Esophagus squamous epithelium (tissue), 5 donors: ENCODE data around the gene KSR2. TPM values are rescaled to one million over a fixed set of nuclear protein-coding genes. Genes with fewer than 3 reads are reported as not detected.

ENCODE experiments used
- DNase-seq: peaks from one replicate; lab custom pipeline; 2025; lab: John Stamatoyannopoulos, UW
- H3K27ac ChIP-seq, 4 donors: fragments of 200-600 bp; sonication (generic); one replicate each; pipeline ENCODE4 v1.5.1; 2016 to 2019; ENCODE audit warnings: mild to moderate bottlenecking in 1 of 4
- H3K27me3 ChIP-seq, 4 donors: fragments of 200-600 bp; sonication (generic); 1 replicate in 3 of 4; 2 replicates in 1 of 4; pipeline versions ENCODE4 v1.5.1 to v1.6.0; 2017 to 2021; ENCODE audit warnings: antibody characterized with exemption in 1 of 4
- H3K36me3 ChIP-seq, 3 donors: fragments of 200-600 bp; sonication (generic); one replicate each; pipeline ENCODE4 v1.5.1; 2016 to 2019
- H3K4me1 ChIP-seq, 3 donors: fragments of 200-600 bp; sonication (generic); one replicate each; pipeline ENCODE4 v1.5.1; 2017 to 2019
- H3K4me3 ChIP-seq, 4 donors: fragments of 200-600 bp; sonication (generic); 1 replicate in 3 of 4; 2 replicates in 1 of 4; pipeline ENCODE4 v1.5.1; 2016 to 2019; ENCODE audit warnings: mild to moderate bottlenecking in 2 of 4, moderate library complexity in 1 of 4
- H3K9me3 ChIP-seq, 3 donors: fragments of 200-600 bp; sonication (generic); one replicate each; pipeline ENCODE4 v1.5.1; 2016 to 2019
- POLR2A ChIP-seq, 4 donors: fragments of 450-650 bp; IDR thresholded peaks; one replicate each; pipeline ENCODE4 v1.6.1; 2017; ENCODE audit warnings: antibody characterized with exemption in 4 of 4, mild to moderate bottlenecking in 4 of 4, moderate library complexity in 3 of 4
- WGBS, 2 donors: methylation state at CpG; one replicate each; pipeline ENCODE4 v1.1.5; 2018; 5-methylcytosine and 5-hydroxymethylcytosine counted together
- intact Hi-C: fragments of 100-400 bp; cut with DNase I; formaldehyde crosslinking; loops from one replicate; pipeline ENCODE4 v1.15.0; 2022
- total RNA-seq, 4 donors: library from RNA; depleted of rRNA; stranded (reverse); fragments of >200 nt; gene quantifications; one replicate each; pipeline ENCODE4 v1.1.0, GENCODE V29; 2016
- TF ChIP-seq, protein P1 (sequence below), 6 experiments: fragments of 450-650 bp in 4 of 6; fragments of 200-600 bp in 2 of 6; sonication (generic) in 2 of 6; IDR thresholded peaks; one replicate each; pipeline ENCODE4 v1.5.1; 2016 to 2019; ENCODE audit warnings: antibody characterized with exemption in 6 of 6, mild to moderate bottlenecking in 4 of 6, moderate library complexity in 4 of 6
- donor health status: DM: yes; HTN: yes; CAD: no.

Gene KSR2
- total RNA-seq, 4 donors from 2014 or later, result under 0.01 to 0.13 (median 0.03) TPM

- H3K9me3 ChIP-seq, result peaks cover 0 to 5% (median 0%) of the 10 kb centered on the region in 3 donors
- WGBS, 2 donors, result 84 to 93% methylated on average over 2 of the region's 2 CpGs
Measured at GRCh38 chr12:117842220-117842619, 126.6 kb downstream of the KSR2 start.

GRCh38 chr12:117837737-117838050, 131.1 kb downstream of the KSR2 start:
- no peak overlapping the region for H3K27ac ChIP-seq
- intact Hi-C loops, result loop anchor here (5.0 to 10.0 kb wide), 3 partner anchors 243 to 625 kb away; no protein-coding TSS in a partner anchor
- 45 to 55% methylated on average over 3 of the region's 3 CpGs for WGBS, 2 donors
- H3K4me1 ChIP-seq, result peaks cover 0 to 4% (median 0%) of the 10 kb centered on the region in 3 donors
- H3K27me3 ChIP-seq, result peaks cover 0 to 68% (median 0%) of the 10 kb centered on the region in 4 donors
- DNase-seq, result no peak
- no peak for TF ChIP-seq POLR2A (IDR thresholded peaks at IDR 0.05)
- TF ChIP-seq, protein P1, sequence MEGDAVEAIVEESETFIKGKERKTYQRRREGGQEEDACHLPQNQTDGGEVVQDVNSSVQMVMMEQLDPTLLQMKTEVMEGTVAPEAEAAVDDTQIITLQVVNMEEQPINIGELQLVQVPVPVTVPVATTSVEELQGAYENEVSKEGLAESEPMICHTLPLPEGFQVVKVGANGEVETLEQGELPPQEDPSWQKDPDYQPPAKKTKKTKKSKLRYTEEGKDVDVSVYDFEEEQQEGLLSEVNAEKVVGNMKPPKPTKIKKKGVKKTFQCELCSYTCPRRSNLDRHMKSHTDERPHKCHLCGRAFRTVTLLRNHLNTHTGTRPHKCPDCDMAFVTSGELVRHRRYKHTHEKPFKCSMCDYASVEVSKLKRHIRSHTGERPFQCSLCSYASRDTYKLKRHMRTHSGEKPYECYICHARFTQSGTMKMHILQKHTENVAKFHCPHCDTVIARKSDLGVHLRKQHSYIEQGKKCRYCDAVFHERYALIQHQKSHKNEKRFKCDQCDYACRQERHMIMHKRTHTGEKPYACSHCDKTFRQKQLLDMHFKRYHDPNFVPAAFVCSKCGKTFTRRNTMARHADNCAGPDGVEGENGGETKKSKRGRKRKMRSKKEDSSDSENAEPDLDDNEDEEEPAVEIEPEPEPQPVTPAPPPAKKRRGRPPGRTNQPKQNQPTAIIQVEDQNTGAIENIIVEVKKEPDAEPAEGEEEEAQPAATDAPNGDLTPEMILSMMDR (IDR thresholded peaks at IDR 0.05), result no peak
- no peak overlapping the region for H3K4me3 ChIP-seq
- H3K9me3 ChIP-seq, result no peaks in the 10 kb centered on the region
- no peaks in the 10 kb centered on the region for H3K36me3 ChIP-seq

More at GRCh38 chr12:117842220-117842619, 126.6 kb downstream of the KSR2 start:
- intact Hi-C loops, result no loop called here
- no peaks in the 10 kb centered on the region for H3K4me1 ChIP-seq
- H3K36me3 ChIP-seq, result no peaks in the 10 kb centered on the region
- H3K27me3 ChIP-seq, result peaks cover 0 to 76% (median 0%) of the 10 kb centered on the region in 4 donors
- DNase-seq, result no peak
- no peak for TF ChIP-seq POLR2A (IDR thresholded peaks at IDR 0.05)
- TF ChIP-seq, protein P1 (IDR thresholded peaks at IDR 0.05), result no peak
- no peak overlapping the region for H3K27ac ChIP-seq
- no peak overlapping the region for H3K4me3 ChIP-seq

DNA sequence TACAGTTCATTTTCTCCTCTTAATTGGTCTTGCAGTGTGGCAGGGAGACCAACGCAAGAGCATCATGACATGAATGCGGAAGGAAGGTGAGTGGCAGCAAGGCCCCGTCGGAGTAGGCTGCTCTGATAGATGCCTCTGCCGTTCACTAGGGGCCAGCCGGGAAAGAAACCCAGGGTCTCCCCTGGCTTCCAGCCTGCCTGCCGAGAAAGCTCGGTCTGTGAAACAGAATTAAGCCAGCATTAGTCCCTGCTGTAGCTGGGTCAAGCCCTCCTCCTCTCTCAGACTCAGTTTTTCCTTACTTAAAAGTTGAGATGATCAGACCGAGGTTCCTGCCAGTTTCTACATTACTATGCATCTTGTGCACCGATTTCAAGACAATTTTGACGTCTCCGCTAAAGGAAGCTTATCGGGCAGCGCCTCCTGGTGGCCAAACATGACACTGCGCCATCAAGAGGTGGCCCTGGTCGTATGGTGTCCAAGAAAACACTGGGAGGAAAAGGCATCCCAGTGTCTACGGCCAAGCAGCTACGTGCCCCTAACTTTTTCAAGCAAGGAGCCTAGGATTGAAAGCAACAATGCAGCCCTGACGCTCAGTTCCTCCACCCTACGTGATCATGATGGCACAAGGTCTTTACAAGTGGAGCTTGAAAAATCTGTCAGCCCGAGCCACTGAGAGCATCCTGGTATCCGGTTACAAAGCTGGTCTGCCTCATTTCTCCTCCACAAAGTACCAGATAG, 131.6 kb downstream of the KSR2 start:
- H3K4me3 ChIP-seq, result peak overlapping the region in 1 of 4 donors; percentile 15
- TF ChIP-seq POLR2A (IDR thresholded peaks at IDR 0.05), result no peak
- TF ChIP-seq, protein P1 (IDR thresholded peaks at IDR 0.05), result peak; percentile 82 to 96 (median 92)
- no peak overlapping the region for H3K27ac ChIP-seq
- H3K36me3 ChIP-seq, result no peaks in the 10 kb centered on the region
- peaks cover 0 to 63% (median 0%) of the 10 kb centered on the region in 4 donors for H3K27me3 ChIP-seq
- H3K9me3 ChIP-seq, result no peaks in the 10 kb centered on the region
- peaks cover 0 to 4% (median 0%) of the 10 kb centered on the region in 3 donors for H3K4me1 ChIP-seq
- DNase-seq, result no peak
- 7 to 19% methylated on average over 10 of the region's 22 CpGs for WGBS, 2 donors
- intact Hi-C loops, result loop anchor here (5.0 to 10.0 kb wide), 3 partner anchors 242 to 625 kb away; no protein-coding TSS in a partner anchor

- 81 to 83% methylated on average over 7 to 9 of the region's 9 CpGs for WGBS, 2 donors
- Histone ChIP-seq H3K4me3 (no peak overlapping the region), H3K27me3 (peaks cover 0 to 56% (median 0%) of the 10 kb centered on the region in 4 donors), H3K4me1 (peaks cover 0 to 4% (median 0%) of the 10 kb centered on the region in 3 donors), H3K27ac (no peak overlapping the region), H3K9me3 (no peaks in the 10 kb centered on the region), H3K36me3 (no peaks in the 10 kb centered on the region)
- intact Hi-C loops, result loop anchor here (5.0 to 10.0 kb wide), 3 partner anchors 242 to 624 kb away; no protein-coding TSS in a partner anchor
- DNase-seq, result no peak
- TF ChIP-seq, protein P1 (IDR thresholded peaks at IDR 0.05), result no peak
- no peak for TF ChIP-seq POLR2A (IDR thresholded peaks at IDR 0.05)
Measured at GRCh38 chr12:117836476-117836875, 132.3 kb downstream of the KSR2 start.

DNA sequence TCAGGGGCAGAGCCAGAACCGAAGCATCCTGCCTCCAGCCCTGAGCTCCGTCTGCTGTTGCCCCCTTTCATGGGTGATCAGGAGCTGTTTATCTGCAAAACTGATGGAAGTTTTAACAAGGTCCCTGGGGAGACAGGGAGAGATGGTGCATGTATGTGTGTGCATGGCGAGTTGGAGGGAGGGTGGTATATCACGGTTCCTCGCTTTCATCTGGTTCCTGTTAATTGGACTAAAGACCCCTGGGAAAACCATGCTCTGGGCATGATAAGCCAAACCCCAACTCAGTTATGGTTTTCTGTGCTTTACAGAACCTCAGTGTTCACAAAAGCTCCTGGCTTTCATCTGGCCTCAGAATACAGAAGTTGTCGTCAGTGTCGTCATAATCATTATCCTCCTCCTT, 133.6 kb downstream of the KSR2 start:
- no peak for TF ChIP-seq POLR2A (IDR thresholded peaks at IDR 0.05)
- TF ChIP-seq, protein P1 (IDR thresholded peaks at IDR 0.05), result no peak
- Histone ChIP-seq H3K27me3 (peaks cover 0 to 50% (median 0%) of the 10 kb centered on the region in 4 donors), H3K4me3 (no peak overlapping the region), H3K9me3 (no peaks in the 10 kb centered on the region), H3K27ac (no peak overlapping the region), H3K4me1 (peaks cover 0 to 4% (median 0%) of the 10 kb centered on the region in 3 donors), H3K36me3 (no peaks in the 10 kb centered on the region)
- whole genome bisulfite sequencing, 2 donors, result 78 to 80% methylated on average over 4 to 7 of the region's 7 CpGs
- intact Hi-C loops, result loop anchor here (5.0 to 10.0 kb wide), 3 partner anchors 240 to 623 kb away; no protein-coding TSS in a partner anchor
- no peak for DNase-seq
